GM15510 (cell line): ENCODE results near the gene PXMP2.

Source experiments
- POLR2A ChIP-seq: IDR thresholded peaks from 3 replicates; pipeline ENCODE4 v1.6.1; 2011; ENCODE audit warnings: borderline replicate concordance; ENCODE audit not compliant: insufficient read length; ENCODE audit errors: extremely low read depth

PXMP2 gene

DNA sequence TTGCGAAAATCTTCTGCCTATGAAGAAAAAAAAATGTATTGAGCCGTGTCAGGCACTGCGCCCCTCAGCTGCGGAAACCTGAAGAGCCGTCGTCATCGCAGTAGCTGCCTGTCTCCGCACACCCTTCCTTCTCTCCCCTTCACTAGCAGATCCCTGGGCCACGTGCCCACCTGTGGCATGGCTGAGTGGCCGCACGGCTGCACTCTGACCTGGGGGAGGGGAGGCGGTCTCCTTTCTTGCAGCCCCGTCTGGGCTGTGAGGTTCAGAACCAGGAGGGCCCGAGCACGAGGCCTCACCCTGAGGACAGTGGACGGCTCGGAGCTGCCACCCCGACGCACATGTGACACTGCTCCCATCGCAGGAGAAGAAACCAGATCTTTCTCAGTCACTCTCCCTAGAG is 48.1 kb downstream of the PXMP2 start:
- TF ChIP-seq POLR2A, result no peak

DNA sequence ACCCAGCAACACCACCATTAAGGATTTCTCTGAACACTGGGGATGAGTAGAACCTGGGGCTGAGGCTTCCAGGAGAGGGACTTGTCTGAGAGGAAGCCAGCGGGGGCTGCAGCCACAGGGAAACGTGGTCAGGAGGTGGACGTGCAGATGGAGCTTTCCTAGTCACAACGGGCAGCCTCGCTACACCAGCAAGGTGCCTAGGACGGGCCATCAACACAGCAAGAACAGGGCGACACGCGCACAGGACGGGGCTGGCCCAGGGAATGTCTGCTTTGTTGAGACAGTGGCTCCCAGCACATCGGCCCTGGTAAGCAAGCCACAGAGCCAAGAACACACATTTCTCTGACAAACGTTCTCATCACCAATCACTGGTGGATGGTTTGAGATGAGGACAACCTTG is 49.0 kb downstream of the PXMP2 start:
- no peak for TF ChIP-seq POLR2A

- TF ChIP-seq POLR2A, result no peak
Observed at GRCh38 chr12:132736913-132737312, 49.5 kb downstream of the PXMP2 start.

GRCh38 chr12:132739600-132740312 is 52.4 kb downstream of the PXMP2 start:
- TF ChIP-seq POLR2A, result no peak

DNA sequence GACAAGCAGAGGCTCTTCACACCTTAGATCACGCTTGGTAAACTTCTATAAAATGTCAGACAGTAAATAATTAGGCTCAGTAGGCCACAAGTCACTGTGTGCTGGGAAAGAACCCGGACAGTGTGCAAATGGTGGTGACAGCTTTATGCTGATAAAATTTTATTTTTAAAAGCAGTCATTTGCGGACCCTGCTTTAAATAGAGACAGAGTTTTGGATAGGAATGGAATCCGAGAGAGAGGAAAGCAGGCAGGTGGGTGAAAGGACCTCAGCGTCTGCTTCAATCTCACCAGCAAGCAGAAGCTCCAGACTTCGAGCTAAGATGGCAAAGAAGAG is 52.9 kb downstream of the PXMP2 start:
- TF ChIP-seq POLR2A, result no peak

DNA sequence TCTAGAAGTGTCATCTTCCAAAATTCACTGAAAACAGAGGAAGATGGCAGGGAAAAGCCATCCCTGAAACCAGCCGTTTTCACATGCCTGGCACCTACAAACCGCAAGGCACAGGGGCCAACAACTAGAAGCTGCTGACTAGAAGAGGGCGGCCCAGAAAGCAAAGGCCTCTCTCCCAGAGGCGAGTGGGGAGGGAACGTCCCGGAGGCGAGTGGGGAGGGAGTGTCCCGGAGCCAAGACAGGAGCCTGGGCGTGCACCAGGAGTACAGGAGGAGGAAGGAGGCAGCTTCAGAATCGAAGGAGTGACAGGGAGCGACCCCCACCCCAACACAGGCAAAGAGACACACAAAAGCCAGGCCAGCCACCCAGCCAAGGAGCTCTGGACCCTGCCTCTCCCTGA is 53.3 kb downstream of the PXMP2 start:
- TF ChIP-seq POLR2A, result no peak

DNA sequence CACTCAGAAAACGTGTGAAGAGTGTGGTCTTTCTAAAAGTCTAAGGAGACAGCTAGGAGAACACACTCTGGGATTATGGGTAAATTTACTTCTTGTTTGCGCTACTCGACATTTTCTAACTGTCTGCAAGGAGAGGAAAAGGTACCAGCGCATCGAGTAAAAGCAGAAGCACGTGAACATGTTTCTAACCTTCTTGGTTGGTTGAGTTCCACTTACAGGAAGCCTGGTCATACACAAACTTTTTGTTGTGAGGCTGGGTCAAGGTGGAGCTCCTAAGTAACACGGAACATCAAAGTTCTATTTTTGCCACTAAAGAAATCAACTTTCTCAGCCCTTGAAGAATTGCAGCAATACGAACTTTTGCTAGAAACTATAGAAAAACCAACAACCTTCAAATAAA is 54.2 kb downstream of the PXMP2 start:
- TF ChIP-seq POLR2A, result no peak

GRCh38 chr12:132743831-132744230 is 56.4 kb downstream of the PXMP2 start:
- TF ChIP-seq POLR2A, result no peak

DNA sequence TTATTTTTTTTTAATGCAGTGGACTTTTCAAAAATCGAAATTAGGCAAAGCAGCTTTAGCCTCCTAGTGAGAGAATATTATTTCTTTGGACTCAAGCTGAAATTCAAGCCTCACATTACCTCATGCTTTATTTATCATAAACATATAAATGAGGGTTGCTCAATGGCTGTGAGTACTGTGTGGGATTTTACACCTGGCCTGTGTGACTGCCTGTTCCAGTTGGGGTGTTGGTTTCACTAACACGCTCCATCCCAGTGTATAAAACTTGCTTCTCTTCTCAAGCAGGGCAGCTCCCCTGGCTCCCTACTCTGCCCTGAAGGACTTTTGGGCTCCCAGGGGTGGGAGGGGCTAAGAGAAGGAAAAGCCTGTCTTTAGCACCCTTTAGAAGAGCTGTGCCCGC is 59.2 kb downstream of the PXMP2 start:
- no peak for TF ChIP-seq POLR2A

DNA sequence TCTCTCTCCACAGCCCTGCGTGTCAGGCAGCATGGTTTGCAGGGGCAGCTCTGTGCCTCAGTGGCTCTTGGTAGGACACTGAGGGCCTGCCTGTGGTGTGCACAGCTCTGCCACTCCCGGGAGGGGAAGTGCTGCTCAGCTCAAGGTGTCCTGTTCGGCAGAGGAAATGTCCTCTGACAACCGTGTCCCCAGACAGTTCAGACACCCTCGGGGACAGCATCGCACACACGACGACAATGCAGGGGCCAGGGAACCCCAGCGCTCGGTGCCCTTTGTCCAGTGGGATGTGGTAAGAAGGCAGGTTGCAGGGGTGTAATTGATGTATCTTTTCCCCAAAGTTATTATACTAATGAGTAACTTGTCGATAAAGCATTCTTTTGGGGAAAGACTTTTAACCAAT is 60.0 kb downstream of the PXMP2 start:
- TF ChIP-seq POLR2A, result no peak

DNA sequence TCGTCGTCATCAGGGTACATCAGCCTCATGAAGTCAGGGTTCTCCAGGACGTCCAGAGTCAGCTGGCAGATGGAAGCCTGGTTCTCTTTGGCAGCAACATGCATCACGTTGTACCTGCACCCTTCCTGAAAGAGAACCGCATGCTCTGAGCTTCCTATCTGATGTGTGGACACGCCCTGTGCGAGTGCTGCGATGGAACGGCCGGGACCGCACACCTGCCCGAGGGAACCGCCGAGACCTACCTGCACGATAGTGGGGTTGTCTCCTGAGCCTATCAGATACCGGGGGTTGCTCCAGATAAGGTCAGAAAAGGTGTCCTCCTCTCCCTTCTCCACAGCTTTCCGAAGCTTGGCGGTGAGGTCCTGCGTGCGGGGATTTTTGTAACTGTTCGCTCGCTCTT is 60.5 kb downstream of the PXMP2 start:
- no peak for TF ChIP-seq POLR2A

DNA sequence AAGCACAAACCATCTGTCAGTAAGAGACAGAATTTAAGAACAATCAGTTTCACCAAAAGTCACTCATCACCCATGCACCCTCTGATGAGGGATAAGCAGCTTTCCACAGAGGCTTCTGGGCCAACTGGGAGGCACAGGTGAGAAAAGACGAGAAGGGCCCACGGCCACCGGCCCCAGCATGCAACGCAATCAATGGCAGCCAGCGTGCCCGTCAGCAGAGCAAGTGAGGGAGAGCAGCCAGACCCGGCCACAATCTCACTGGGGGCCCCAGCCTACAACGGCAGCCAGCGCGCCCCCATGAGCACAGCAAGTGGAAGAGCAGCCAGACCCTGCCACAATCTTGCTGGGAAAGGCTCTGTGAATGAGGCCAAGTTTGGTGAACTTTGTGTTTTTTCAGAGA is 60.9 kb downstream of the PXMP2 start:
- no peak for TF ChIP-seq POLR2A

DNA sequence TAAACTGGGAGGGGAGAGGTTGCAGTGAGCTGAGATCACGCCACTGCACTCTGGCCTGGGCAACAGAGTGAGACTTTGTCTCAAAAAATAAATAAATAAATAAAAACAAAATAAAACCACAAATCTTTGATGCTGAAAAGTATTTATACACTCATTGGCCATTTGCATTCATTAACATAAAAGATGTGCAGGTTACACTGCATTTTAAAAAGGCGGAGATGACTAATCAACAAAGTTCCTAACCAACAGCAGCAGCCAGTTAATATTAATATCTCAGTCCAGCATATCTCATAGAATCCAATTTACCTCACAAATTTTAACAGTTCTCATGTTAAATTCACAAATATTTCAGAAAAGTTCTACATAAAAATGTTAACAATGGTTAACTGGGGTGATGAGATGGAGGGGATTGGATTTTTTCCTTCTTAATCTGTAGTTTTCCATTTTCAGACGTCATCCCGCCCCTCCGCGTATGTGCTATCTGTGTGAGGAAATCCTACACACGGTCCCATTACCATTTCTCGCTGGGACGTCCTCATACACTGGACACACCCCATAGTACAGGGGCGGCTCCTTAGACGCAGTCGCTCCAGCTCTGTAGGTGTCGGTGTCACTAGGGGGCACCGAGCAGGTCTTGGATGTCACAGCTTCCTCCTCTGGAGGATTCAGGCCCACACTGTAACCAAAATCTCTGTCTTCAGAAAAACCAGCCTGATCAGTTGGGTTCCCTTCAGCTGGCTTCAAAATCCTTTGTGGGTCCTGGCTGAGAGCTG is 67.0 kb downstream of the PXMP2 start:
- no peak for TF ChIP-seq POLR2A
